H9 (cell line): ENCODE results near the gene CACNA2D3. TPM values are rescaled to one million over a fixed set of nuclear protein-coding genes. Genes with fewer than 3 reads are reported as not detected.

Source experiments
- DNase-seq: peaks from one replicate; pipeline ENCODE4 v3.0.0-alpha.2; 2017
- H2AFZ ChIP-seq: one replicate; pipeline ENCODE4 v1.6.1; 2013; ENCODE audit warnings: mild to moderate bottlenecking, low read length, control low read depth, moderate library complexity
- H2AK5ac ChIP-seq: 2 replicates; pipeline ENCODE4 v1.6.1; 2013; ENCODE audit warnings: low read length, control low read depth, mixed read lengths; ENCODE audit not compliant: insufficient read length
- H2BK120ac ChIP-seq: one replicate; pipeline ENCODE4 v1.6.1; 2013; ENCODE audit warnings: low read depth, mild to moderate bottlenecking, low read length, control low read depth, inconsistent platforms; ENCODE audit not compliant: poor library complexity, severe bottlenecking
- H2BK12ac ChIP-seq: 2 replicates; pipeline ENCODE4 v1.6.1; 2013; ENCODE audit warnings: low read length, control low read depth, mixed read lengths, low read depth; ENCODE audit not compliant: insufficient read length
- H2BK15ac ChIP-seq: 2 replicates; pipeline ENCODE4 v1.6.1; 2013; ENCODE audit warnings: low read depth, low read length, control low read depth
- H2BK20ac ChIP-seq: one replicate; pipeline ENCODE4 v1.6.1; 2013; ENCODE audit warnings: low read depth, mild to moderate bottlenecking, low read length, control low read depth, inconsistent platforms; ENCODE audit not compliant: poor library complexity, severe bottlenecking
- H2BK5ac ChIP-seq: 2 replicates; pipeline ENCODE4 v1.6.1; 2013; ENCODE audit warnings: low read length, control low read depth, mixed read lengths; ENCODE audit not compliant: insufficient read length
- H3K14ac ChIP-seq: 2 replicates; pipeline ENCODE4 v1.6.1; 2013; ENCODE audit warnings: low read length, control low read depth; ENCODE audit not compliant: insufficient read depth
- H3K18ac ChIP-seq: 2 replicates; pipeline ENCODE4 v1.6.1; 2013; ENCODE audit warnings: low read depth, mild to moderate bottlenecking, mixed read lengths, low read length, control low read depth; ENCODE audit not compliant: insufficient read length
- H3K23ac ChIP-seq: 2 replicates; pipeline ENCODE4 v1.6.1; 2013; ENCODE audit warnings: low read length, control low read depth, mixed read lengths, low read depth; ENCODE audit not compliant: insufficient read length
- H3K23me2 ChIP-seq: 2 replicates; pipeline ENCODE4 v1.6.1; 2013; ENCODE audit warnings: low read depth, mild to moderate bottlenecking, mixed read lengths, low read length, control low read depth; ENCODE audit not compliant: insufficient read length, poor library complexity, severe bottlenecking
- H3K27ac ChIP-seq: 2 replicates; pipeline ENCODE4 v1.5.1; 2013; ENCODE audit warnings: low read length, control low read depth, mixed read lengths, low read depth; ENCODE audit not compliant: insufficient read length
- H3K27me3 ChIP-seq: 2 replicates; pipeline ENCODE4 v1.6.1; 2013; ENCODE audit warnings: low read length, control low read depth, inconsistent platforms; ENCODE audit not compliant: insufficient read depth
- H3K4ac ChIP-seq: 2 replicates; pipeline ENCODE4 v1.6.1; 2013; ENCODE audit warnings: low read depth, mild to moderate bottlenecking, control low read depth, inconsistent platforms, low read length, moderate library complexity
- H3K4me1 ChIP-seq: 2 replicates; pipeline ENCODE4 v1.6.1; 2013; ENCODE audit warnings: low read length, control low read depth, inconsistent platforms; ENCODE audit not compliant: insufficient read depth
- H3K4me2 ChIP-seq: 2 replicates; pipeline ENCODE4 v1.6.1; 2013; ENCODE audit warnings: low read length, control low read depth, mixed read lengths; ENCODE audit not compliant: insufficient read length, insufficient read depth
- H3K56ac ChIP-seq: 2 replicates; pipeline ENCODE4 v1.6.1; 2013; ENCODE audit warnings: low read depth, mild to moderate bottlenecking, mixed read lengths, low read length, control low read depth; ENCODE audit not compliant: insufficient read length
- H3K79me1 ChIP-seq: 2 replicates; pipeline ENCODE4 v1.6.1; 2013; ENCODE audit warnings: low read depth, mild to moderate bottlenecking, moderate library complexity, low read length, control low read depth, inconsistent platforms; ENCODE audit not compliant: insufficient read depth, poor library complexity, severe bottlenecking
- H3K79me2 ChIP-seq: 2 replicates; pipeline ENCODE4 v1.6.1; 2013; ENCODE audit warnings: low read length, control low read depth, inconsistent platforms; ENCODE audit not compliant: insufficient read depth
- H3K9ac ChIP-seq: 2 replicates; pipeline ENCODE4 v1.6.1; 2013; ENCODE audit warnings: low read length, control low read depth, mixed read lengths; ENCODE audit not compliant: insufficient read length; ENCODE audit errors: extremely low read depth
- H3K9me3 ChIP-seq: one replicate; pipeline ENCODE4 v1.6.1; 2013; ENCODE audit warnings: low read depth, low read length, inconsistent platforms; ENCODE audit not compliant: control insufficient read depth
- H3T11ph ChIP-seq: one replicate; pipeline ENCODE4 v1.6.1; 2013; ENCODE audit warnings: mild to moderate bottlenecking, low read length, control low read depth, inconsistent platforms
- H4K20me1 ChIP-seq: one replicate; pipeline ENCODE4 v1.6.1; 2013; ENCODE audit not compliant: control insufficient read depth, insufficient read length, insufficient read depth
- H4K5ac ChIP-seq: 2 replicates; pipeline ENCODE4 v1.6.1; 2013; ENCODE audit warnings: low read depth, mild to moderate bottlenecking, mixed read lengths, low read length, control low read depth; ENCODE audit not compliant: insufficient read length
- H4K8ac ChIP-seq: replicated peaks from 2 replicates; pipeline ENCODE4 v1.6.1; 2013; ENCODE audit warnings: low read length, control low read depth, mixed read lengths, low read depth; ENCODE audit not compliant: insufficient read length
- H4K91ac ChIP-seq: 2 replicates; pipeline ENCODE4 v1.6.1; 2013; ENCODE audit warnings: low read depth, mild to moderate bottlenecking, moderate library complexity, mixed read lengths, low read length, control low read depth; ENCODE audit not compliant: insufficient read length
- H3K27ac Mint-ChIP-seq, 3 experiments: 2 replicates in 2 of 3; 3 replicates in 1 of 3; pipeline ENCODE4 v1.8.0; 2020 to 2021; ENCODE audit warnings: mixed read lengths in 3 of 3, mild to moderate bottlenecking in 1 of 3, moderate library complexity in 1 of 3
- H3K27me3 Mint-ChIP-seq: 2 replicates; pipeline ENCODE4 v1.8.0; 2021; ENCODE audit warnings: low read depth, mild to moderate bottlenecking, moderate library complexity, mixed read lengths
- H3K36me3 Mint-ChIP-seq, 3 experiments: 2 replicates in 2 of 3; 3 replicates in 1 of 3; pipeline ENCODE4 v1.8.0; 2020 to 2021; ENCODE audit warnings: low read depth in 3 of 3, mixed read lengths in 3 of 3; ENCODE audit not compliant: insufficient read depth in 1 of 3
- H3K4me1 Mint-ChIP-seq, 2 experiments: 2 replicates each; pipeline ENCODE4 v1.8.0; 2020; ENCODE audit warnings: mixed read lengths in 2 of 2
- H3K4me3 Mint-ChIP-seq, 2 experiments: 2 replicates in 1 of 2; 3 replicates in 1 of 2; pipeline ENCODE4 v1.8.0; 2020 to 2021; ENCODE audit warnings: mild to moderate bottlenecking in 2 of 2, mixed read lengths in 2 of 2, moderate library complexity in 1 of 2
- H3K9me3 Mint-ChIP-seq, 2 experiments: 2 replicates in 1 of 2; 3 replicates in 1 of 2; pipeline ENCODE4 v1.8.0; 2020; ENCODE audit warnings: mild to moderate bottlenecking in 2 of 2, mixed read lengths in 2 of 2, moderate library complexity in 1 of 2
- WGBS: extraction: QIAGEN DNeasy Blood & Tissue Kit; methylation state at CpG from one replicate; pipeline ENCODE4 v1.1.7; 2013; ENCODE audit warnings: missing lambda C conversion rate, low lambda C conversion rate, mixed read lengths; ENCODE audit not compliant: insufficient read length; ENCODE audit errors: extremely low coverage; 5-methylcytosine and 5-hydroxymethylcytosine counted together
- total RNA-seq: library from RNA; stranded (reverse); gene quantifications from 2 replicates; pipeline ENCODE4 v1.2.1, GENCODE V29; 2021
- TF ChIP-seq, protein P1 (sequence below): fragments of 200-600 bp; sonication (generic); conservative IDR thresholded peaks from 3 replicates; pipeline ENCODE4 v1.8.0; 2021; ENCODE audit warnings: antibody characterized with exemption, mild to moderate bottlenecking

Gene CACNA2D3
- total RNA-seq, 1 experiment from 2014 or later = 3.2 TPM

DNA sequence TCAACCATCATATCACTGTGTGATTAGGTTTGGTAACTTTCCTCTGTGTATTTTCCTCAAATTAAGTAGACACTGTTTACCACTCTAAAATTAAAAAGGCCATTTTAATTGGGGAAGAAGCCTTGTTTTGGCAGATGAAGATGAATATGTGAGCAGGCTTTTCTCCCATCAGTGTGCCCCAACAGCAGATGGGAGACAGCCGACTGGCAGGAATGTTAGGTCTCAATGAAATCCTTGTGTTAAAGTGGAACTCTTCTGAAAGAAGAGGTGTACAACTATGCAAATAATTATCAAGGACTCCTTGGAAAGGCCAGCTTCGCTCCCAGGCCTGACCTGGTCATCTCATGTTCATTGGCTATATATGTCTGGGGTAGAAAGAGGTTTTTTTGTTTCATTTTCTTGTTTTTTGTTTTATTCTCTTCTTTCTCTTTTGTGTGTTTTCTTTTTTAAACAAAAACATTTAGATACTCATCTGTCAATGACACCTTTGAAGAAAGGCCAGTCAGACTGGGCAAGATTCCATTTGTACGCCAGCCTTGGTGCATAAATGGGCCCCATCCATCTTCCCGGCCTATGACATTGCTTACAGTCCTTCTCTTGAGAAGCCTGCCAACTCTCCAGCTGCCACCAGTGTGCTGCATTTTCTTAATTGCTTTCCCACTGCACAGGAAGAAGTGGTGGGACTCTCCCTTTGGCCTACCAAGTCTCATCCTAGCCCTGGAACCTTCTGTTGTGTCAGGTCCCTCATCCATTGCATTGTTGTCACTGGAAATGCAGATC is 779.7 kb downstream of the CACNA2D3 start:
- H3K14ac ChIP-seq = no peak overlapping the region
- H3K23ac ChIP-seq = no peak overlapping the region
- H3K27me3 ChIP-seq = no peaks in the 10 kb centered on the region
- TF ChIP-seq, protein P1, sequence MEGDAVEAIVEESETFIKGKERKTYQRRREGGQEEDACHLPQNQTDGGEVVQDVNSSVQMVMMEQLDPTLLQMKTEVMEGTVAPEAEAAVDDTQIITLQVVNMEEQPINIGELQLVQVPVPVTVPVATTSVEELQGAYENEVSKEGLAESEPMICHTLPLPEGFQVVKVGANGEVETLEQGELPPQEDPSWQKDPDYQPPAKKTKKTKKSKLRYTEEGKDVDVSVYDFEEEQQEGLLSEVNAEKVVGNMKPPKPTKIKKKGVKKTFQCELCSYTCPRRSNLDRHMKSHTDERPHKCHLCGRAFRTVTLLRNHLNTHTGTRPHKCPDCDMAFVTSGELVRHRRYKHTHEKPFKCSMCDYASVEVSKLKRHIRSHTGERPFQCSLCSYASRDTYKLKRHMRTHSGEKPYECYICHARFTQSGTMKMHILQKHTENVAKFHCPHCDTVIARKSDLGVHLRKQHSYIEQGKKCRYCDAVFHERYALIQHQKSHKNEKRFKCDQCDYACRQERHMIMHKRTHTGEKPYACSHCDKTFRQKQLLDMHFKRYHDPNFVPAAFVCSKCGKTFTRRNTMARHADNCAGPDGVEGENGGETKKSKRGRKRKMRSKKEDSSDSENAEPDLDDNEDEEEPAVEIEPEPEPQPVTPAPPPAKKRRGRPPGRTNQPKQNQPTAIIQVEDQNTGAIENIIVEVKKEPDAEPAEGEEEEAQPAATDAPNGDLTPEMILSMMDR = no peak
- H4K20me1 ChIP-seq = no peaks in the 10 kb centered on the region
- H3K23me2 ChIP-seq = no peaks in the 10 kb centered on the region
- WGBS = no CpG with 5 or more reads among the region's 4 CpGs
- no peak overlapping the region for H2AK5ac ChIP-seq
- no peak overlapping the region for H3K56ac ChIP-seq
- H3K9me3 Mint-ChIP-seq = no peaks in the 10 kb centered on the region
- H3K4me3 Mint-ChIP-seq = no peak overlapping the region
- no peak overlapping the region for H3K27ac Mint-ChIP-seq
- H3K4me2 ChIP-seq = no peak overlapping the region
- H2BK12ac ChIP-seq = no peak overlapping the region
- no peaks in the 10 kb centered on the region for H3K4me1 ChIP-seq
- no peak overlapping the region for H4K5ac ChIP-seq
- no peaks in the 10 kb centered on the region for H3K27me3 Mint-ChIP-seq
- H2BK15ac ChIP-seq = no peak overlapping the region
- no peak overlapping the region for H2AFZ ChIP-seq
- no peak overlapping the region for H3K4ac ChIP-seq
- H3K18ac ChIP-seq = no peak overlapping the region
- H2BK120ac ChIP-seq = no peak overlapping the region
- H4K91ac ChIP-seq = no peak overlapping the region
- no peak for DNase-seq
- no peak overlapping the region for H3K9ac ChIP-seq
- H3K27ac ChIP-seq = no peak overlapping the region
- H3K36me3 Mint-ChIP-seq = peaks cover 0 to 12% (median 0%) of the 10 kb centered on the region in 3 experiments; a peak in 4 of 7 replicates
- no peak overlapping the region for H4K8ac ChIP-seq
- no peak overlapping the region for H3T11ph ChIP-seq
- no peaks in the 10 kb centered on the region for H3K79me2 ChIP-seq
- no peak overlapping the region for H2BK20ac ChIP-seq
- no peaks in the 10 kb centered on the region for H3K9me3 ChIP-seq
- H3K79me1 ChIP-seq = no peaks in the 10 kb centered on the region
- no peak overlapping the region for H2BK5ac ChIP-seq
- peaks cover 6% of the 10 kb centered on the region in 2 experiments; a peak in 3 of 4 replicates for H3K4me1 Mint-ChIP-seq
